K562 (cell line): ENCODE data around the gene LYPD5. TPM values are rescaled to one million over a fixed set of nuclear protein-coding genes. Genes with fewer than 3 reads are reported as not detected.
A peak's percentile ranks its signal among the peaks of the same experiment; 100 is the strongest.

Source experiments
- CHAMP1 ChIP-seq: fragments of 450-650 bp; IDR thresholded peaks from 2 replicates; pipeline ENCODE4 v1.6.1; 2016; ENCODE audit warnings: mild to moderate bottlenecking
- ESRRB ChIP-seq: fragments of 250-450 bp; sonication (Bioruptor Pico); IDR thresholded peaks from 2 replicates; pipeline ENCODE4 v1.5.0; 2020; ENCODE audit warnings: mild to moderate bottlenecking, moderate library complexity, borderline replicate concordance
- GTF2A2 ChIP-seq: IDR thresholded peaks from 2 replicates; pipeline ENCODE4 v1.6.1; 2016; ENCODE audit warnings: mild to moderate bottlenecking, missing genetic modification characterization, missing compliant biosample characterization
- MAZ ChIP-seq, 2 experiments: fragments of 450-650 bp in 1 of 2; sonication (generic) in 1 of 2; formaldehyde crosslinking; IDR thresholded peaks in 1 of 2; conservative IDR thresholded peaks in 1 of 2; 2 replicates each; pipeline versions ENCODE4 v1.4.0 to v1.5.0; 2020; ENCODE audit warnings: mild to moderate bottlenecking in 1 of 2, missing genetic modification reagents in 1 of 2
- MXI1 ChIP-seq: IDR thresholded peaks from 2 replicates; pipeline ENCODE4 v1.6.1; 2011; ENCODE audit warnings: low read depth, mild to moderate bottlenecking, improper control_type of control experiment, low read length
- NR2F6 ChIP-seq: fragments of 450-650 bp; formaldehyde crosslinking; IDR thresholded peaks from 2 replicates; pipeline ENCODE4 v1.4.0; 2020; ENCODE audit warnings: mild to moderate bottlenecking
- POU5F1 ChIP-seq: fragments of 150-350 bp; IDR thresholded peaks from 2 replicates; pipeline ENCODE4 v1.6.1; 2014; ENCODE audit warnings: borderline replicate concordance, low read length, low read depth, mild to moderate bottlenecking; ENCODE audit not compliant: partially characterized antibody
- RBBP5 ChIP-seq: fragments of 200-600 bp; sonication (generic); IDR thresholded peaks from 2 replicates; pipeline ENCODE4 v1.6.1; 2012; ENCODE audit warnings: borderline replicate concordance, mild to moderate bottlenecking, low read length, control low read depth, inconsistent platforms; ENCODE audit not compliant: insufficient read depth, poor library complexity, severe bottlenecking
- SIN3A ChIP-seq, 2 experiments: fragments of 150-350 bp in 1 of 2; IDR thresholded peaks; 2 replicates each; pipeline ENCODE4 v1.6.1; 2011 to 2016; ENCODE audit warnings: borderline replicate concordance in 2 of 2, low read depth in 2 of 2, low read length in 2 of 2, mild to moderate bottlenecking in 2 of 2, moderate library complexity in 2 of 2; ENCODE audit not compliant: control insufficient read depth in 1 of 2
- THRA ChIP-seq: fragments of 450-650 bp; IDR thresholded peaks from 2 replicates; pipeline ENCODE4 v1.6.1; 2017; ENCODE audit warnings: mild to moderate bottlenecking, moderate library complexity
- ZC3H11A ChIP-seq: IDR thresholded peaks from 2 replicates; pipeline ENCODE4 v1.6.1; 2012; ENCODE audit warnings: low read depth, low read length, improper control_type of control experiment
- ZNF609 ChIP-seq: sonication (generic); formaldehyde crosslinking; IDR thresholded peaks from 2 replicates; pipeline ENCODE4 v1.8.1; 2023; ENCODE audit warnings: missing genetic modification reagents, mild to moderate bottlenecking, borderline replicate concordance
- polyA plus RNA-seq, 8 experiments: library from polyadenylated mRNA; depleted of rRNA in 4 of 8; stranded (reverse) in 5 of 8; unstranded in 3 of 8; fragments of >200 nt; fragmentation: Nextera tagmentation in 2 of 8; fragmentation: Illumina TruSeq in 1 of 8; extraction: Ambion mirVana in 2 of 8; extraction: Trizol in 1 of 8; gene quantifications; 2 replicates each; pipeline versions ENCODE4 v1.2.1 to v1.2.3, GENCODE V29; 2011 to 2014; ENCODE audit warnings: inconsistent platforms in 1 of 8, missing spikeins in 1 of 8
- total RNA-seq, 7 experiments: library from RNA; depleted of rRNA in 6 of 7; stranded (reverse); fragments of >200 nt in 6 of 7; fragmentation: Illumina TruSeq in 2 of 7; extraction: Trizol in 2 of 7; gene quantifications; 2 replicates each; pipeline versions ENCODE4 v1.2.1 to v1.2.3, GENCODE V29; 2011 to 2021; ENCODE audit warnings: low replicate concordance in 1 of 7

The LYPD5 gene
- total and polyA plus RNA-seq, 9 of the 15 experiments (the other 6 are each of a cell fraction or from before 2014, with no cell fraction given), result 0.03 to 0.22 (median 0.10) TPM; not detected in 3

- TF ChIP-seq MAZ (CRISPR knock-in tag; conservative IDR thresholded peaks at IDR 0.05 in 1 of 2, IDR thresholded peaks at IDR 0.05 in 1 of 2) (peak; percentile 22 to 55; a peak in 2 of 4 replicates), ZNF609 (CRISPR knock-in tag) (no peak), NR2F6 (no peak), SIN3A (IDR thresholded peaks at IDR 0.05; ENCODE audit: borderline replicate concordance in 2 of 2, control insufficient read depth in 1 of 2, low read depth in 2 of 2, low read length in 2 of 2) (peak in 1 of 2 experiments; percentile 78; a peak in 1 of 4 replicates), POU5F1 (peak; percentile 22), ZC3H11A (no peak), GTF2A2 (tag) (no peak), ESRRB (CRISPR knock-in tag) (no peak), THRA (no peak), CHAMP1 (no peak), RBBP5 (peak; percentile 41), MXI1 (0 out of 2 replicates have a peak, but pooled peaks have one; percentile 17)
These were observed 24.8 kb upstream of the LYPD5 start, which contains the start of gene ZNF283 (continued) for GRCh38 chr19:43826787-43827754.
